NT2/D1 (cell line): Measurements from ENCODE around the gene PPP1R9A.

Experiments
- DNase-seq: peaks from one replicate; pipeline ENCODE4 v3.0.0-alpha.2; 2011; ENCODE audit warnings: low read depth, low spot score
- H3K27me3 ChIP-seq: 2 replicates; pipeline ENCODE4 v1.6.0; 2011; ENCODE audit warnings: mild to moderate bottlenecking; ENCODE audit not compliant: insufficient read length, insufficient read depth
- H3K36me3 ChIP-seq: 2 replicates; pipeline ENCODE4 v1.6.1; 2011; ENCODE audit warnings: mild to moderate bottlenecking, low read length, mixed read lengths; ENCODE audit not compliant: insufficient read depth, insufficient read length
- H3K4me1 ChIP-seq: 2 replicates; pipeline ENCODE4 v1.5.1; 2011; ENCODE audit not compliant: insufficient read depth, insufficient read length
- H3K4me3 ChIP-seq: 2 replicates; pipeline ENCODE4 v1.5.1; 2011; ENCODE audit warnings: low read depth; ENCODE audit not compliant: insufficient read length
- H3K9ac ChIP-seq: 2 replicates; pipeline ENCODE4 v1.6.0; 2011; ENCODE audit warnings: low read depth; ENCODE audit not compliant: insufficient read length
- H3K9me3 ChIP-seq: 2 replicates; pipeline ENCODE4 v1.5.1; 2011; ENCODE audit warnings: mild to moderate bottlenecking, low read length; ENCODE audit not compliant: insufficient read depth
- SUZ12 ChIP-seq: IDR thresholded peaks from 2 replicates; pipeline ENCODE4 v1.6.1; 2011; ENCODE audit not compliant: insufficient read length, insufficient read depth; ENCODE audit errors: extremely low read depth
- YY1 ChIP-seq: IDR thresholded peaks from 2 replicates; pipeline ENCODE4 v1.6.1; 2011; ENCODE audit not compliant: insufficient read length, insufficient read depth
- ZNF274 ChIP-seq: IDR thresholded peaks from 2 replicates; pipeline ENCODE4 v1.6.1; 2011; ENCODE audit warnings: mild to moderate bottlenecking, low read depth, low read length

PPP1R9A gene

DNA sequence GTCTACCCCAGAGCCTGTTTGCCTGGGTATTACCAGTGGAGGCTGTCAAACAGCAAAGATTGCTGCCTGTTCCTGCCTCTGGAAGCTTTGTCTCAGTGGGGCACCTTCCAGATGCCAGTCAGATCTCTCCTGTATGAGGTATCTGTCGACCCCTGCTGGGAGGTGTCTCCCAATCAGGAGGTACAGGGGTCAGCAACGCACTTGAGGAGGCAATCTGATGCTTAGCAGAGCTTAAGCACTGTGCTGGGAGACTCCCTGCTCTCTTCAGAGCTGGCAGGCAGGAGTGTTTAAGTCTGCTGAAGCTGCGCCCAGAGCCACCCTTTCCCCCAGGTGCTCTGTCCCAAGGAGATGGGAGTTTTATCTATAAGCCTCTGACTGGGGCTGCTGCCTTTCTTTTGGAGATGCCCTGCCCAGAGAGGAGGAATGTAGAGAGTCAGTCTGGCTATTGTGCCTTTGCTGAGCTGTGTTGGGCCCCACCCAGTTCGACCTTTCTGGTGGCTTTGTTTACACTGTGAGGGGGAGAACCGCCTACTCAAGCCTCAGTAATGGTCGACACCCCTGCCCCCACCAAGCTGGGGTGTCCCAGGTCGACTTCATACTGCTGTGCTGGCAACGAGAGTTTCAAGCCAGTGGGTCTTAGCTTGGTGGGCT lies 62.2 kb downstream of the PPP1R9A start:
- H3K36me3 ChIP-seq, result no peaks in the 10 kb centered on the region
- H3K9me3 ChIP-seq, result no peaks in the 10 kb centered on the region
- no peak overlapping the region for H3K4me3 ChIP-seq
- no peaks in the 10 kb centered on the region for H3K27me3 ChIP-seq
- TF ChIP-seq YY1 (no peak), ZNF274 (no peak), SUZ12 (no peak)
- peaks cover 8% of the 10 kb centered on the region for H3K4me1 ChIP-seq
- no peak overlapping the region for H3K9ac ChIP-seq
- DNase-seq, result peak; percentile 50

DNA sequence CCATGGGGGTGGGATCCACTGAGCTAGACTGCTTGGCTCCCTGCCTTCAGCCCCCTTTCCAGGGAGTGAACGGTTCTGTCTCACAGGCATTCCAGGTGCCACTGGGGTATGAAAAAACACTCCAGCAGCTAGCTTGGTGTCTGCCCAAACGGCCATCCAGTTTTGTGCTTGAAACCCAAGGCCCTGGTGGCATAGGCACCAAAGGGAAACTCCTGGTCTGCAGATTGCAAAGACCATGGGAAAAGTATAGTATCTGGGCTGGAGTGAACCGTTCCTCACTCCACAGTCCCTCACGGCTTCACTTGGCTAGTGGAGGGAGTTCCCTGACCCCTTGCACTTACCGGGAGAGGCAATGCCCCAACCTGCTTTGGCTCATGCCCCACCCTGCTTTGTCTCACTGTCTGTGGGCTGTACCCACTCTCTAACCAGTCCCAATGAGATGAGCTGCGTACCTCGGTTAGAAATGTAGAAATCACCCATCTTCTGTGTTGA lies 62.7 kb downstream of the PPP1R9A start:
- Histone ChIP-seq H3K4me3 (no peak overlapping the region), H3K4me1 (peaks cover 8% of the 10 kb centered on the region), H3K9ac (no peak overlapping the region), H3K9me3 (no peaks in the 10 kb centered on the region), H3K36me3 (no peaks in the 10 kb centered on the region), H3K27me3 (no peaks in the 10 kb centered on the region)
- TF ChIP-seq YY1 (no peak), ZNF274 (no peak), SUZ12 (no peak)
- no peak for DNase-seq

DNA sequence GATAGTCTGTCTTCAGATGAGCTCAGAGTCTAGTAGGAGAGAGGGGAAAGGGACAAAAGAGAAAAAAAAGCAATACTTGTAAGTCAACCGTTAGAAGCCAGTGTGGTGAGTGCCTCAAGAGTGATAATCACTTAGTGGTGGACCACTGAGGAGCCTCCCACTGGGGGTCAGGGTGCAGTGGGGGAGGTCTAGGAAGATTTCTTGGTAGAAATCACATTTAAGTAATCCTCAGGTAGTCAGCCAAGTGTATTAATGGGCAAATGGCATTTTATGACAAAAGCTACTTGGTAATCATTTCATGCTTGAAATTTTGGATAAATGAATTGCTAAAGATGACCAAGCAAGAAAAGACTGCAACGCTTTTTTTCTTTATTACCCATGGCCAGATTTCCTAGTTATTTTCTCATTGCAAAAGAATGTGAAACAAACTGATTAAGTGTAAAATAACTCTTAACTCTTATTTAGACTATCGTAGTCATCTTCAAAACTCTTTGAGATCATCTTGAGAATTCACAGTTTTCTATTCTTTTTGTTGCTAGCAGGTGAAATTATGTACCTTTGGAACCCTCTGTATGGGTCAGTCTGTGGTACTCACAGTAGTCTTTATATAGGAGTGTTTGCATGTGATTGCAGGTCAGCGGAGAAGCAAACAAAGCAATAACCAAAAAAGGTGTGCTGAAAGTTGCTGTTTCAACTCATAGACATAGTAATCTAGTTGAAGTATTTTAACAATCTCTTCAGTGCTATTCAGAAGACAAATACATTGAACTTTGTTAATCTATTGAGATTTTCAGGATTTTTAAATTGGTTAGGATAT lies 63.9 kb downstream of the PPP1R9A start:
- Histone ChIP-seq H3K9ac (no peak overlapping the region), H3K4me1 (peaks cover 8% of the 10 kb centered on the region), H3K36me3 (no peaks in the 10 kb centered on the region), H3K9me3 (no peaks in the 10 kb centered on the region), H3K27me3 (no peaks in the 10 kb centered on the region), H3K4me3 (no peak overlapping the region)
- TF ChIP-seq YY1, result no peak
- DNase-seq, result no peak

DNA sequence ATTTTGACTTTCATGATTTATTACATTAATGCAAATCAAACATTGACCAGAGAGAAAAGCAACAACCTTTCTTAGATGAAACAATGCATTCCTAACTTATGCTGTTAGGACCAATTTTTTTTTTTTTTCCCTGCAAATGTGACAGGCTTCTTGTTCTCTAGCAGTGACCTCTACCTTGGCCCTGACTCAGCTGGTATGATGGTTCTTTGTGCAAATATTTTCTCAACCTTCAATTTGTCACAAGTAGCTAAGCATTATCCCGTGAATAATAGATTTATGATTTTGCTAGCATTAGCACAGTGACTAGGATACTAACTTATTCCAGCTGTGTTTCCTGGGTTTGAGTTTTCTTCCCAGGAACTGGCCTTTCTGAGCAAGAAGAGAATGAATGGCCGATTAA lies 64.9 kb downstream of the PPP1R9A start:
- H3K36me3 ChIP-seq, result no peaks in the 10 kb centered on the region
- H3K9me3 ChIP-seq, result no peaks in the 10 kb centered on the region
- no peak for DNase-seq
- peaks cover 8% of the 10 kb centered on the region for H3K4me1 ChIP-seq
- no peak for TF ChIP-seq SUZ12
- no peak for TF ChIP-seq ZNF274
- TF ChIP-seq YY1, result no peak
- H3K4me3 ChIP-seq, result no peak overlapping the region
- no peak overlapping the region for H3K9ac ChIP-seq
- no peaks in the 10 kb centered on the region for H3K27me3 ChIP-seq

DNA sequence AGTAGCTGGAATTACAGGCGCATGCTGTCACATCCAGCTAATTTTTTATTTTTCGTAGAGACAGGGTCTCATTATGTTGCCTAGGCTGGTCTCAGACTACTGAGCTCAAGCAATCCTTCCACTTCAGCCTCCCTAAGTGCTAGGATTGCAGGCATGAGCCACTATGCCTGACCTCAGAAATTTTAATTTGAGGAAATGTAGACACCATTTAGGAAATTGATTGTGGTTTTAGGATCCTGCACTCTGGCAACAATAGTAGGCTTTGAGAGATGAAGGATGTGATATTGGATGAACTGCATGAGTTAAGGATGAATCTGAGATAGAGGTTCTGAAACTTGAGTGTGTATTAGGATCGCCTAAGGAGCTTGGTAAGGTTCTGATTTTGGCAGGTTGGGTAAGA lies 66.5 kb downstream of the PPP1R9A start:
- no peaks in the 10 kb centered on the region for H3K27me3 ChIP-seq
- H3K9ac ChIP-seq, result no peak overlapping the region
- no peak for DNase-seq
- H3K9me3 ChIP-seq, result no peaks in the 10 kb centered on the region
- H3K4me1 ChIP-seq, result peaks cover 8% of the 10 kb centered on the region
- TF ChIP-seq SUZ12 (no peak), YY1 (no peak), ZNF274 (no peak)
- H3K4me3 ChIP-seq, result no peak overlapping the region
- H3K36me3 ChIP-seq, result no peaks in the 10 kb centered on the region

DNA sequence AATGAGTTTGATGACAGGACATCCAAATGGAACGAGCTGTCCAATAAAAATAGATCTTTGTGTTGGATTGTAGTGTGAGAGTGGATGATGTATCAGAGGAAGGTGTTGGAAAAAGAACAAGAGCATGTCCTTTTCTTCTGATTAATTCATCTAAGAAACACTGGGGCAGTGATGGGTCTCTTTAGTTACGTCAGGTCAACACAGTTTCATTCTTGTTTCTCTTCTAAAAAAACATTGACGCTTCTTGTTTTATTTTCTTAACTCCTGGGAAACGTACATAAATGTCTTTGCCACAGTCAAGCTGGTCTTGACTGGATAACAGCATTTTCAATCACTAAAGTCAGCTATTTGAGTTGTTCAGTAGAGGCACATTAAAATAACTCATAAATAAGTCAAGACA lies 67.0 kb downstream of the PPP1R9A start:
- Histone ChIP-seq H3K4me3 (no peak overlapping the region), H3K4me1 (peaks cover 5% of the 10 kb centered on the region)
- TF ChIP-seq ZNF274, result no peak
- TF ChIP-seq YY1, result no peak
- TF ChIP-seq SUZ12, result no peak

DNA sequence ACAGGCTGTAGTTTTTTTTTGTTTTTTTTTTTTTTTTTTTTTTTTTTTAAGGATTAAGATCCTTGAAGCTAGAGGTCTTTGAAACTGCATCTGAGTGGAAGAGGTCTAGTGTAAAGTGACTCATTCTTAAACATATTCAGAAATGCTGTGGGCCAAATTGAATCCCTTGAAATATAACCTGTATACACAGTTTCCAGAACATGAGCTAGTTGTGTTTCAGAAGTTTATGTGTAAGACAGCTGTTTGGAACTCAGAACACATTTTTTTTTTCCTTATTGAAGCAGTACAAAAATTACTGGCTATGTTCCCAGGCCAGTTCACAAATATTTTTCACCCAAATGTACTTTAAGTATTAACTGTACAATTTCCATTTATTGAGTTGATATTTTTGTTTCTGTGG lies 67.9 kb downstream of the PPP1R9A start:
- Histone ChIP-seq H3K9ac (no peak overlapping the region), H3K4me3 (no peak overlapping the region), H3K9me3 (no peaks in the 10 kb centered on the region), H3K27me3 (no peaks in the 10 kb centered on the region), H3K36me3 (no peaks in the 10 kb centered on the region), H3K4me1 (no peaks in the 10 kb centered on the region)
- DNase-seq, result no peak
- TF ChIP-seq YY1 (no peak), ZNF274 (no peak), SUZ12 (no peak)

More for the DNA sequence above, 67.0 kb downstream of the PPP1R9A start:
- no peak for DNase-seq
- no peaks in the 10 kb centered on the region for H3K36me3 ChIP-seq
- H3K9me3 ChIP-seq, result no peaks in the 10 kb centered on the region
- H3K9ac ChIP-seq, result no peak overlapping the region
- no peaks in the 10 kb centered on the region for H3K27me3 ChIP-seq
